GM18867 (cell line): ENCODE results near the gene SEBOX.
"Not testable (repeated sequence)": the region's sequence is repeated elsewhere in the genome, so short reads cannot be mapped to it uniquely, and the experiment has no call there.

Source experiments
- ATAC-seq: cut with Tn5 transposase; IDR thresholded peaks from one replicate; pipeline ENCODE4 v1.9.1; 2021; ENCODE audit warnings: mild to moderate bottlenecking, moderate library complexity; ENCODE audit not compliant: unreplicated experiment

Gene SEBOX

DNA sequence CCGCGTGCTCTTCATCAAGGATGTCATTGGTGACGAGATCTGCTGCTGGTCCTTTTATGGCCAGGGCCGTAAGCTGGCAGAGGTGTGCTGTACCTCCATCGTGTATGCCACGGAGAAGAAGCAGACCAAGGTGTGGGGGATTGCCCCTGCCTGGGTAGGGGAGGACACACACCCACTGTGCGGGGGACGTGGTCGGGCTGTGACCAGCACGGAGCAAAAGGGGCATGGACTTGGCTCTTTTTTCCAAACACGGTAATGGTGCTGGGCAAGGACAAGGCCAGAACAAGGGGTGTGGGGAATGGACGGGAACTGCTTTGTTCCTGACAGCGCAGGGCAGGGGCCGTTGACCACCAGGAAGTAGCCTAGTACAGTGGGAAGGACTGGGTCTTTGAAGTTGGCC, 22.7 kb downstream of the SEBOX start:
- no peak for ATAC-seq

DNA sequence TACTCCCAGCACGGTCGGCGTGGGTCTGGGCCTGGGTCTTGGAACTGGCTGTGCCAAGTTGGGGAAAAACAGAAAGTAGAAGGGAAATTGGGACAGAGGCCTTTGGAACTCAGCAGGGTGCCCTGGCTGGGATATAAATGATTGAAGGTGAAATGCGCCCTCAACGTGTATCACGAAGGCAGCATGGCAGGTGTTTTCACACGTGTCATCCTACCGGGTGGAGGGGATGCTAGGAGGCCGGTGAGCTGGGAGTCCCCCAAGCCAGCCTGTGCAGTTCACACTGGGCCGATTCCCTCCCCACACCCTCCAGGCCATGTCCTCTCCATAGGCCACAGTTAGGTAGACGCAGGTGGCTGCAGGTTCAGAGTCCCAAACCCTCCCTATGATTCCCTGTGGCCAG, 23.5 kb downstream of the SEBOX start:
- no peak for ATAC-seq

DNA sequence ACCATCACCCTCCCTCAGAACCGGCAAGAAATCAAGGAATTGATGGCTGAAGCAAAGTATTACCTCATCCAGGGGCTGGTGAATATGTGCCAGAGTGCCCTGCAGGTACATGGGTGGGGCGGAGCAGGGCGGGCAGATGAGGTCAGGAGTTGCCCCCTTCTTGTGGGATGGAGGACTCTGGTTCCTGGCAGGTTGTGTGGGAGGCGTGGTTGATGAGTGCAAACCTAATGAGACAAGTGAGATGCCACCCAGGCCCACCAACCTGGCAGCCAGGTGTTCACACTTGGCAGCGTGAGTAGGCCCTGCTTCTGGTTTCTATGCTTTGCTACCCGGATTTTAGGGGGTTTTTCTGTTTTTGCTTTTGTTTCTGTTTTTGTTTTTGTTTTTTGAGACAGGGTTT, 24.6 kb downstream of the SEBOX start:
- ATAC-seq: no peak

- ATAC-seq: no peak
These were observed 25.6 kb downstream of the SEBOX start for GRCh38 chr17:28339431-28339830.

GRCh38 chr17:28338769-28339212, 26.2 kb downstream of the SEBOX start:
- not testable (repeated sequence) for ATAC-seq

GRCh38 chr17:28338056-28338768, 26.8 kb downstream of the SEBOX start:
- ATAC-seq: no peak

DNA sequence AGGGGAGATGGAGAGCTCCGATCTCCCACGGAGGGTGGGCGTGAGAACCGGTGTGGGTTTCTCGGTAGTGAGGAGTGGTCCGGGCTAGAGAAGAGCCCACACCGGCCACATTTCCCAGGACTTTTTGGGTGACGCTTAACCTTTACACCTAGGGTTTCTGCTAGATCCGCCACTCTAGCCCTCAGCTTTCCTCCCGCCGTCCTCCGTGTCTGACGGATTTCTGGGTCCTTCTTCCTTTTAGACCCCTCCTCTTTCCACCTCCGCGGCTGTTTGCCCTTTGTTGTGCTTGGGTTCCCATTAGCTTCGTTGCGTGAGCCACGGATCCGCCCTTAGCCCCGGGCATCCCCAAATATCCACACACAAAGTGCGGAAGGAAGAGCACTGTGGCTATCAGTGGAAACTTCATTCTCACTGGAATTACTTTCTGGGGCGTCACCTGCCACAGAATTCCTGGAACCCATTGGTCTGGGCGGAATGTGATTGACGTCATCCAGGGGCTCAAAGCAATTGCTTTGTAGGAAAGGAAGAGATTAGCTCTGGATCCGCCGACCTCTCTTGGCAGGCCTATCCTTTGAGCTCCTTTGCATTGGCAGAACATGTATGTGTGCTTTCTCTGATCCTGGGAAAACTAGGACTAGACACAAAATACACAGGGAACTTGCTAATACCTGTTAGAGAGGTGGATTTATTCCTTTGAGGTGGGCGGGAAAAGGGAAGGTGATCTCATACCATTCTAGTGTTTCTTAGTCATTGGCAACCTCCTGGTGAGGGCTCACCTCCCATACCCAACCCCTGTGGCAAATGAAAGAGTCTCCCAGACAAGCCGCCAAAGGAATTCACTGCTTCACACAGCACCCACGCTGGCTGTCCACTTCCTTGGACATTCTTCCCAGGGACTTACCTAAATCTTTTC, 28.8 kb downstream of the SEBOX start:
- ATAC-seq: peak; percentile 0

DNA sequence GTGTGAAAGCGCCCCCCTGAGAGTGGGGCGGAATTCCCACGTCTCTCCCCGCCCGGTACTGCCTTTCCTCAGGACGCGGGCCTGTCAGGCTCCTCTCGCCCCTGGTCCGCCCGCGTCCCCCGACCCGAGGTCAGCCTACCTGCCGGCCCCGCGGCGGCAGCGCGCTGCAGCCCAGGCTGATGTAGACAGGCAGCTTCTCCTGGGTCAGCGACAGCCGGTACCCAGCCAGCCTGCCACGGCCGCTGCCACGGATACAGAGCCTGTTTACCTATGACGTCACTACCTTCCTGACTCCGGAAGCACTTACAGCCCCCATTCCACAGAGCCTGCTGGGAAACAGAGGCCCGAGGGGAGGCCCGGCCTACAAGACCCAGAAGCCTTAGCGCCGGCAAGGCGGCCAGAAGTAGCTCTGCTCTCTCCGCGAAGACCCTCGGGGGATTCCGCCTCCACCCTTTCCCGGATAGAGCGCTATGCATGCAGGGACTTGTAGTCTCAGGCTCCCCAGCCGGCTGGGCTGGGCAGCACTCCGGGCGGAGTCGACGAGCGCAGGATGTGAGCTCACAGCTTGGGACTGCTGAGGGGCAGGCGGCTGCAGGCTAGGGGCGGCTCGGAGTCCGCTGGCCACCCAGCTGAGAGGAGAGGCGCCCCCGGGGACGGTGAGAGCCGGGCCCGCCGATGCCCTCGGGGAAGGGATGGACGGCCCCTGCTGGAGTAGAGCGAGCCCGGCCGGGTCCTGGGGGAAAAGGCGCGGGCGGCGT, 29.6 kb downstream of the SEBOX start, which contains the start of the genes IFT20 and TNFAIP1:
Gene IFT20, minus strand, starts transcription at position 272 of the 758 bp plus-strand sequence. CDS start 3,487 bp downstream, outside the sequence.
Gene TNFAIP1, plus strand, starts transcription at position 561 of the 758 bp plus-strand sequence. CDS start 3,761 bp downstream, outside the sequence.
- ATAC-seq: peak; percentile 92

- no peak for ATAC-seq
These were observed 30.3 kb downstream of the SEBOX start for GRCh38 chr17:28334666-28335200.

- ATAC-seq: no peak
These were observed 30.8 kb downstream of the SEBOX start for GRCh38 chr17:28334171-28334570.

- no peak for ATAC-seq
These were observed 31.8 kb downstream of the SEBOX start for GRCh38 chr17:28333083-28333746.

GRCh38 chr17:28331891-28332420, 33.0 kb downstream of the SEBOX start:
- no peak for ATAC-seq

GRCh38 chr17:28330671-28331070, 34.3 kb downstream of the SEBOX start:
- no peak for ATAC-seq

- no peak for ATAC-seq
These were observed 36.7 kb downstream of the SEBOX start for GRCh38 chr17:28328325-28328724.

DNA sequence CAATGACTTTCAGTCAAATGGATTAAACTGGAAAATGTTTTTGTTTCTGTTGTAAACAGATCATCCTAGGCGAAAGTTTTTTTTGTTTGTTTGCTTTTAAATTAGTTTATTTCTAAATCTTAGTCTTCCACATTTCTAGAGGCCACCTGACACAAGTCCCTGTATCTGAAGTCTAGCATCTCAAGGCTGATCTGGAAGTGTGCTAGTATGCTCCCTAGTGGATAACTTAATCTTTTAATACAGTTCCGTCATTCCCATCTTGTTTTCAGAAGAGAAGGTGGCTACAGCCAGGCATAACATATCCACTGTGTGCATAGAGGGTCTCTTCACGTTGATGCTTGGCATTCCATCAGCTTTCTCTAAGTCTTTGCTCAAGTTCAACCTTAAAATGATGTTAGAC, 37.3 kb downstream of the SEBOX start:
- no peak for ATAC-seq

GRCh38 chr17:28327031-28327607, 37.9 kb downstream of the SEBOX start:
- peak; percentile 55 for ATAC-seq

DNA sequence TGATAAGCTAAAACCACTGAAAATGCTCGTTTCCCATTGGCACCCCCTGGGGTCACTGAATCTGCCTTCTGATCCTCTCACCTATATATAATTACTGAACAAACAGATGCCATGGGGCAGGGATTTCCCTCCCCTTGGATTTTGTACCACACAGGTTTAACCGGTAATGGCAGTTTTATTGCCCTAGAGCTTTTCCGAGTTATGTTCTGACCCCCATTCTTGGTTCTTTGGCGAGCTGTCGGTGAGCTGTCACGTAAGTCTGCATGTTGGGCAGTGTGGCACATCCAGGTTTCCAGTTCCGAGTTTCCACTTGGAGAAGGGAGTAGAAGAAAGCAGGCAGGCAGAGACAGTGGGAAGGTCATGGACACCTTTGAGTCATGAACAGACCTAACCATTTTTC, 38.9 kb downstream of the SEBOX start:
- ATAC-seq: no peak

GRCh38 chr17:28325211-28325610, 39.8 kb downstream of the SEBOX start:
- ATAC-seq: no peak

DNA sequence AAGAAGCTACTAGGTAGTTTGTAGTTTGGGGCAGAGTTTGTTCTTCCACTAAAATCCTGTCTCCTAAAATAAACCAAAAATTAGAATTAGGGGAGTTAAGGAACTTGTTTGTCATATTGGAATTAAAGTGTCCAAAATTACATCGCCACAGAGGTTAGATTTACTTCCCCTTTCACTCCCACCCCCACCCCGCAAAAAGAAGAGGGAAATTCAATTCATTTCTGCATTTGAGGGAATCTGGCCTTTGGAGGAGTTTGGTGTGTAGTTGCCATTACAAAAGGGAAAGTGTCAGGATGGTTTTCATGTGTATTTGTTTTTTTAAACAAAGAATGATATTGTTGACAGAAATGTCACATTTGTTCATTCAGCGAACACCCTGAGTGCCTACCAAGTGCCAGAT, 40.2 kb downstream of the SEBOX start:
- ATAC-seq: no peak
